Neuron (in vitro differentiated cells): ENCODE results near the gene CCR7.

Experiments
- H2AFZ ChIP-seq: one replicate; pipeline ENCODE4 v1.6.1; 2013; ENCODE audit warnings: low read depth, mild to moderate bottlenecking, inconsistent platforms, low read length, moderate library complexity
- H3K27me3 ChIP-seq: one replicate; pipeline ENCODE4 v1.6.1; 2013; ENCODE audit warnings: low read length; ENCODE audit not compliant: insufficient read depth
- H3K36me3 ChIP-seq: one replicate; pipeline ENCODE4 v1.6.1; 2013; ENCODE audit warnings: low read length; ENCODE audit not compliant: insufficient read depth
- H3K4me1 ChIP-seq: one replicate; pipeline ENCODE4 v1.6.1; 2013; ENCODE audit warnings: low read length; ENCODE audit not compliant: insufficient read depth
- H3K4me3 ChIP-seq: 2 replicates; pipeline ENCODE4 v1.5.1; 2013; ENCODE audit warnings: mild to moderate bottlenecking, low read length, moderate library complexity
- H3K9me3 ChIP-seq: one replicate; pipeline ENCODE4 v1.6.1; 2013; ENCODE audit warnings: low read length

The CCR7 gene, protein sequence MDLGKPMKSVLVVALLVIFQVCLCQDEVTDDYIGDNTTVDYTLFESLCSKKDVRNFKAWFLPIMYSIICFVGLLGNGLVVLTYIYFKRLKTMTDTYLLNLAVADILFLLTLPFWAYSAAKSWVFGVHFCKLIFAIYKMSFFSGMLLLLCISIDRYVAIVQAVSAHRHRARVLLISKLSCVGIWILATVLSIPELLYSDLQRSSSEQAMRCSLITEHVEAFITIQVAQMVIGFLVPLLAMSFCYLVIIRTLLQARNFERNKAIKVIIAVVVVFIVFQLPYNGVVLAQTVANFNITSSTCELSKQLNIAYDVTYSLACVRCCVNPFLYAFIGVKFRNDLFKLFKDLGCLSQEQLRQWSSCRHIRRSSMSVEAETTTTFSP

DNA sequence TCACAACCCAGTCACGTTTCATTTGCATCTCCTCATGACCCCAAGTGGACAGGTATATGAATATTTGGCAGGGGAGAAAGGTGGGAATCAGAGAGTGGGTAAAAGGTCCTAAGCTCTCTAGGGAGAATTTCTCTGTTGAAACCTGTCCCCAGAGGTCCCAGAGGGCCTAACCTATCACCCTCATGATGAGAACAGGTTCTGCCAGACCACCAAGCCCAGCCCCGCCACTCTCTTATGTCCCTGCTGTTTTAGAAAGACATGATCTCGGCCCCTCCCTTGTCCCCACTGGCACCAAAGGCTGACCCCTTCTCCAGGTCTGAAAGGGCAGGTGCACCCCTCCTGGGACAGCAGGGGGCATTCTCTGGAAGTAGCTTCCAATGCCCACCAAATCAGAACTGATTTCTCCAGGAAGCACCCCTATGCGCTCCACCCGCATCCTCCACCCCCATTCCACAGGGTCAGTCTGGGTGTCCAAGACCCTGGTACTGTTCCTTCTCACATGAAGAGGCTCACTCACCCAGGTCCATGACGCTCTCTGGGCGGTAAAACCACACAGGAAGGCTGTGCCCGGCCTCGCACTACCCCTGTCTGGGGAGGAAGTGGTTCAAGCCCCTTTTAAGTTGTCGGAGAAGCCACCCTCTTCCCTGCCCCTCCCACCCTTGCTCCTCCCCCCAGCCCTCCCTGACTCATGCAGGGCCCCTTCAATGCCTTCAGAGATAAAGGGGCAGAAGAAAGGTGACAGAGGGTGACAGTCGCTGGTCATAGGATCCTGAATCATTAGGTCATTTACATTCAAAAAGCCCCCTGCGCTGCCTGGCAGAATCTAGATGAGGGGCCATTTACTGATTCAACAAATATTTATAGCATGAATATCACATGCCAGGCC lies at the start of gene CCR7:
TSS of gene CCR7 (minus strand) at position 590 of the 886 bp plus-strand sequence. CDS start at position 527, 63 bp downstream.
- Histone ChIP-seq H3K27me3 (no peaks in the 10 kb centered on the region), H3K4me3 (no peak within 1 kb of the TSS), H2AFZ (no peak within 1 kb of the TSS), H3K4me1 (peaks cover 13% of the 10 kb centered on the region), H3K9me3 (no peaks in the 10 kb centered on the region), H3K36me3 (no peaks in the 10 kb centered on the region)

- Histone ChIP-seq H3K4me3 (no peak overlapping the region), H3K4me1 (no peaks in the 10 kb centered on the region), H3K27me3 (peaks cover 25% of the 10 kb centered on the region), H2AFZ (no peak overlapping the region), H3K9me3 (no peaks in the 10 kb centered on the region), H3K36me3 (no peaks in the 10 kb centered on the region)
Measured at GRCh38 chr17:40614431-40615067, 49.3 kb upstream of the CCR7 start.

GRCh38 chr17:40613467-40614154 lies 48.3 kb upstream of the CCR7 start:
- H3K4me3 ChIP-seq: no peak overlapping the region
- no peaks in the 10 kb centered on the region for H3K4me1 ChIP-seq
- H3K9me3 ChIP-seq: no peaks in the 10 kb centered on the region
- H2AFZ ChIP-seq: no peak overlapping the region
- H3K36me3 ChIP-seq: no peaks in the 10 kb centered on the region
- peaks cover 25% of the 10 kb centered on the region for H3K27me3 ChIP-seq

DNA sequence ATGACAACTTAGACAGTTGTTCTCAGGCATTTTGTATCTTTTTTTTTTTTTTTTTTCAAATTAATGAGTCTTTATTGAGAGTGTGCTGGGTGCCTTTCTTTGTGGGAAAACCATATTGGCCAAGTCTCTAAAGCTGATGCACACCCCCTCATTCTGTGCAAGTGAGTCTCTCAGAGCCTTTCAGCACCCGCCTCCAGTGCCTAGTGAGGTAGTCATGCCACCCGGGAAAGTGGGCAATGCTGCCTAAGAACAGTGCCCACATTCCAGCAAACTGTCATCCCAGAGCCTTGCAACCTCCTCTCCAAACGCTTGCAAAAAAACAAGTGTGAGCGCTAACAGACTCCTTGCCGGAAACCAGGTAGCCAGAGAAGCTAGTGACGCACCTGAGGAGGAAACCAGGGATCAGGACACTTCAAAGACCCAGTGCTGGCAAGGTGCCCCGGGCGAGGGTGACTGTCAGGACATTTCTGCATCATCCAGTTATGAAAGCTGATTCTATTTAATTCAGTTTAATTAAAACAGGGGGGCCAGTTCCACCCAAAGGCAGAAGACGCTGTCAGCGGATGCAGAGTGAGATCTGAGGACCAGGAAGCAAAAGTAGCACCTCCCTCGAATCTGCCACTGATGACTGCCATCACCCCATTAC lies 47.5 kb upstream of the CCR7 start:
- H2AFZ ChIP-seq: no peak overlapping the region
- H3K27me3 ChIP-seq: peaks cover 25% of the 10 kb centered on the region
- H3K36me3 ChIP-seq: no peaks in the 10 kb centered on the region
- H3K9me3 ChIP-seq: no peaks in the 10 kb centered on the region
- no peak overlapping the region for H3K4me3 ChIP-seq
- H3K4me1 ChIP-seq: no peaks in the 10 kb centered on the region

DNA sequence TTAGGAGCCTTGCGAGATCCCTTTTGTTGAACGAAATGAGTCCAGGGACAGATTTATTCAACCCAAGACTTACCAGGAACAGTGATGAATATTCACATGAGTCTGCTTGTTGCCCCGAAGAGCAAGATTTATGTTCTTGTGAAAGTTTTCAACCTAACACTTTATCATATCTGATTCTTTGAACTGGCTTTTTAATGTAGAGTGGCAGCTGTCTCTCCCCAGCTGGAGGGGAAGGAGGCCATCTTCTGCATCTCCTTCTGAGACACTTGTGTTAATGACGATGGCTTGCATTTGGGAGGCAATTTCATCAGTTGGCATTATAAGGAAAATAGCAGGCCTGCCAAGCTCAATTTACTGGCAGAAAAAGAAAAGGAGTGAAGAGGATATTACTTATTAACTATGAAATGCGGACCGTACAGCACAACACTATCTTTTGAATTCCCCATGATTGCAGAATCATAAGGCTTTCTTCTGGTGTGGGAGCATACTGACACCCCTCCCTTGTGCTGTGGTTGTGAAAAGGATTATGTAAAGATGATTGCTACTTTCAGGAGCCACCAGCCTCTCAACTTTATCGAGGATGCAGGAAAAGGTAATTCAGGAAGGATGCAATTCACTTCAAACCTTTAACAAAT lies 46.7 kb upstream of the CCR7 start:
- Histone ChIP-seq H3K4me3 (no peak overlapping the region), H3K9me3 (no peaks in the 10 kb centered on the region), H2AFZ (no peak overlapping the region), H3K36me3 (no peaks in the 10 kb centered on the region), H3K27me3 (peaks cover 24% of the 10 kb centered on the region), H3K4me1 (no peaks in the 10 kb centered on the region)

GRCh38 chr17:40610359-40610758 lies 45.1 kb upstream of the CCR7 start:
- Histone ChIP-seq H3K4me3 (no peak overlapping the region), H3K4me1 (no peaks in the 10 kb centered on the region), H3K27me3 (peaks cover 14% of the 10 kb centered on the region), H2AFZ (no peak overlapping the region), H3K9me3 (no peaks in the 10 kb centered on the region), H3K36me3 (no peaks in the 10 kb centered on the region)

GRCh38 chr17:40608061-40608581 lies 42.8 kb upstream of the CCR7 start:
- Histone ChIP-seq H3K27me3 (peaks cover 10% of the 10 kb centered on the region), H3K4me1 (no peaks in the 10 kb centered on the region)

DNA sequence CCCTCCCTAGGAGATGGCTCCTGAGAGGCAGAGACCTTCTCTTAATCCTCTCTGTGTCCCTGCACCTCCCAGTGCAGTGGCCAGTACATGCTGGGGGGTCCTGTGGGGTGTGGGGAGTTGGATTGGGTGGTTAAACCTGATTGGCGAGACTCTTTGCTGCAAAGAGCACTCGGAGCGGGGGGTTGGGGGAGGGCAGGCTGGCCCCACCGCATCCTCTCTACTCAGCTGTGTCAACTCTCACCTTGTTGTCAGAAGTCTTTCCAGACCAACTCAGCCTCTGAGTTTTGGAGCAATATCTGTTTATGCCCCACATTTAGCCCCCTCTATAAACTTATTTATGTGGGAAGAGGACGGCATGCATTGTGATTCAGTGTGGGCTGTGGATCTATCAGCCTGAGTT lies 42.4 kb upstream of the CCR7 start:
- H3K27me3 ChIP-seq: peaks cover 7% of the 10 kb centered on the region
- H3K4me1 ChIP-seq: no peaks in the 10 kb centered on the region
- no peak overlapping the region for H3K4me3 ChIP-seq
- H2AFZ ChIP-seq: no peak overlapping the region
- H3K36me3 ChIP-seq: no peaks in the 10 kb centered on the region
- H3K9me3 ChIP-seq: no peaks in the 10 kb centered on the region

More at GRCh38 chr17:40608061-40608581, 42.8 kb upstream of the CCR7 start:
- Histone ChIP-seq H3K9me3 (no peaks in the 10 kb centered on the region), H3K36me3 (no peaks in the 10 kb centered on the region), H3K4me3 (no peak overlapping the region), H2AFZ (no peak overlapping the region)

DNA sequence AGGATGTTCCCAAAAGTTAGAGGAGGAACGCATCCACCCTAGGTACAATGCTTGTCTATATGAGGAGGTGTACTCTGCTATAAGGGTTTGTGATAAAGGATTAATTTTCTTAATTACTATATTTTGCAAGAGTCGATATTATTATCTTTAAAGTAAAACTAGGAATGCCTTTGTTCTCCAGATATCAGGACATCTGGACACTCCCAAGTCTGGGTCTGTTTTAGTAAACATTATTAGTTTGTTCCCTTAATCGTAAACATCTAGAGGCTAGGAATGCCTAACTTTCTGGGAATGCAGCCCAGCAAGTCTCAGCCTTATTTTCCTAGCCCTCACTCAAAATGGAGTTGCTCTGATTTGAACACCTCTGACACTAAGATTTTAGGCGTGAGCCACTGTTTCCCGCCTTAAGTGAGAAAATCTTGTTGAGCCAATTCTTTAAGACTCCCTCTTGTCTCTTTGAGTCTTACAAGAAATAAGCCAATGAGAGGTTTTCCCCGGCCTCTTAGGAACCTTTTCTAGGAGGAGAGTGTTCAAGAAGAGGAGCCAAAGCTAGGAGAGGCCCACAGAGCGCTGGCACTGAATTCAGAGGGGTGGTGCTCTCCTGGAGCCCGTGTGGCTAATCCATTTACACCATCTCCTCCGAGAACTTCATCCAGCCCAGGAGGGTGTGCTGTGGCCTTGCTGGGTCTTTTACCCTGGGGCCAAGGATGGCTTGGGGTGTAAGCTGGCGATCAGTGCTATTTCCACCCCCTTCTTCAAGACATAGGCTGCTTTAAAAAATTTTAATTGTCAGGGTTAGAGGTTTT lies 41.5 kb upstream of the CCR7 start:
- H3K36me3 ChIP-seq: no peaks in the 10 kb centered on the region
- H3K4me3 ChIP-seq: no peak overlapping the region
- H3K9me3 ChIP-seq: no peaks in the 10 kb centered on the region
- H2AFZ ChIP-seq: no peak overlapping the region
- peaks cover 6% of the 10 kb centered on the region for H3K27me3 ChIP-seq
- H3K4me1 ChIP-seq: no peaks in the 10 kb centered on the region

- Histone ChIP-seq H3K4me1 (no peaks in the 10 kb centered on the region), H3K36me3 (no peaks in the 10 kb centered on the region), H3K27me3 (peaks cover 6% of the 10 kb centered on the region), H2AFZ (no peak overlapping the region), H3K9me3 (no peaks in the 10 kb centered on the region), H3K4me3 (no peak overlapping the region)
Measured at GRCh38 chr17:40605306-40605705, 40.0 kb upstream of the CCR7 start.

DNA sequence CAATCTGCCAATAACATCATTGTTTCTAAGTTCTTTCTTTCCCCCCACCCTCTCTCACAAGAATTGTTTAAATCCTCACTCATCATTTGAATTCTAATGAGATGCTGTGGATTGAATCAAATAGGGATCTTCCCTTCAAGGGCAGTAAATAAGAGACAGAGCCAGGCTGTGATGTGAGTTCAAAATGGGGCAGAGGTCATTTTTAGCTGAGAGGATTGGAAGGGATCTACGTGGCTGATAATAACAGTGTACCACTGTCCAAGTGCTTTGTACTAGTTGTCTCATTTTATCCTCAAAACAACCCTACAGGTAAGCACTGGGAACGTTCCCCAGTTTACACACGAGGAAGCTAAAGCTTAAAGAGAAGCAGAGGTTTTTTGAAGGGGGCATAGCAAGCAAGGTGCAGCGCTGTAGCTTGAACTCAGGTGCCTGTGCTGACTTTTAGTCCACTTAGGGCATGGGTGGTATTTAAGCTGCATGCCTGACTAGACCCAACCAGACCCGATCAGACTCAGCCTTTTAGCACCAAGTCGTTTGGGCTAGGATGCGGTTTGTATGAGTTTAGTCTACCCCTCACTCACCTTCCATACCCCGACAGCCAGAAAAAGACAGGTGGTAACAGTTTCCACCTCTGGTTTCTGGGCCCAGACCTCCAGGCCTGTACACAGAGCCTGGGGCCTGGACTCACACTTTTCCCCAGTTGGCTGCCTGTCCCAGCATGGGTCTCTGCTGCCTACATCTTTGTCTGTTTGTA lies 39.2 kb upstream of the CCR7 start:
- Histone ChIP-seq H3K36me3 (no peaks in the 10 kb centered on the region), H2AFZ (no peak overlapping the region), H3K9me3 (no peaks in the 10 kb centered on the region), H3K4me3 (no peak overlapping the region), H3K27me3 (peaks cover 6% of the 10 kb centered on the region), H3K4me1 (no peaks in the 10 kb centered on the region)
